ENCODE results near the gene EMC9. TPM values are rescaled to one million over a fixed set of nuclear protein-coding genes. Genes with fewer than 3 reads are reported as not detected.
A peak's percentile ranks its signal among the peaks of the same experiment; 100 is the strongest.

The EMC9 gene
- total RNA-seq, 1 donor from 2014 or later = 14.4 TPM

- intact Hi-C loops (cut with DNase I) = no loop called here
- no peak for DNase-seq
These were observed 13.7 kb upstream of the EMC9 start for GRCh38 chr14:24155100-24155499.

GRCh38 chr14:24151404-24152080 is 10.2 kb upstream of the EMC9 start:
- no peak for DNase-seq
- ATAC-seq (ENCODE audit: poor library complexity) = no peak
- intact Hi-C loops (cut with DNase I) = no loop called here

More at GRCh38 chr14:24155100-24155499, 13.7 kb upstream of the EMC9 start:
- ATAC-seq (ENCODE audit: poor library complexity) = no peak

GRCh38 chr14:24150993-24151392 is 9.6 kb upstream of the EMC9 start:
- ATAC-seq (ENCODE audit: poor library complexity) (no peak), DNase-seq (no peak)
- intact Hi-C loops (cut with DNase I) = no loop called here

- ATAC-seq (ENCODE audit: poor library complexity) (no peak), DNase-seq (no peak)
- intact Hi-C loops (cut with DNase I) = no loop called here
These were observed 9.2 kb upstream of the EMC9 start for GRCh38 chr14:24150567-24150966.

GRCh38 chr14:24150061-24150460 is 8.7 kb upstream of the EMC9 start:
- DNase-seq = no peak
- no peak for ATAC-seq (ENCODE audit: poor library complexity)
- intact Hi-C loops (cut with DNase I) = no loop called here

GRCh38 chr14:24149302-24149969 is 8.0 kb upstream of the EMC9 start:
- DNase-seq (no peak), ATAC-seq (ENCODE audit: poor library complexity) (no peak)
- intact Hi-C loops (cut with DNase I) = no loop called here

- DNase-seq = no peak
- no peak for ATAC-seq (ENCODE audit: poor library complexity)
- intact Hi-C loops (cut with DNase I) = no loop called here
These were observed 6.5 kb upstream of the EMC9 start for GRCh38 chr14:24147761-24148428.

GRCh38 chr14:24146978-24147760 is 5.8 kb upstream of the EMC9 start, which contains the start of gene RNF31:
Gene RNF31 (plus strand): TSS chr14:24147498. CDS start chr14:24147699, 201 bp downstream.
- intact Hi-C loops (cut with DNase I) = no loop called here
- peak; percentile 95 for ATAC-seq (ENCODE audit: poor library complexity)
- peak; percentile 99 for DNase-seq

- ATAC-seq (ENCODE audit: poor library complexity) (peak; percentile 88), DNase-seq (peak; percentile 96)
- intact Hi-C loops (cut with DNase I) = no loop called here
These were observed 5.1 kb upstream of the EMC9 start, which contains the start of gene PSME2 for GRCh38 chr14:24146453-24146977. Gene PSME2 (minus strand): TSS chr14:24146610. CDS start chr14:24146581, 29 bp downstream.

- intact Hi-C loops (cut with DNase I) = no loop called here
- ATAC-seq (ENCODE audit: poor library complexity) (no peak), DNase-seq (no peak)
These were observed 4.5 kb upstream of the EMC9 start for GRCh38 chr14:24145690-24146452.

- no peak for ATAC-seq (ENCODE audit: poor library complexity)
- intact Hi-C loops (cut with DNase I) = no loop called here
- no peak for DNase-seq
These were observed 3.8 kb upstream of the EMC9 start for GRCh38 chr14:24145219-24145618.

GRCh38 chr14:24144451-24144850 is 3.1 kb upstream of the EMC9 start:
- intact Hi-C loops (cut with DNase I) = no loop called here
- no peak for ATAC-seq (ENCODE audit: poor library complexity)
- no peak for DNase-seq

- DNase-seq (no peak), ATAC-seq (ENCODE audit: poor library complexity) (no peak)
- intact Hi-C loops (cut with DNase I) = no loop called here
These were observed 2.1 kb upstream of the EMC9 start for GRCh38 chr14:24143511-24143910.

GRCh38 chr14:24139272-24139934 is 2.0 kb downstream of the EMC9 start:
- intact Hi-C loops (cut with DNase I) = no loop called here
- ATAC-seq (ENCODE audit: poor library complexity) (no peak), DNase-seq (no peak)

GRCh38 chr14:24138396-24139271 is 2.8 kb downstream of the EMC9 start:
- intact Hi-C loops (cut with DNase I) = no loop called here
- ATAC-seq (ENCODE audit: poor library complexity) (no peak), DNase-seq (no peak)

- intact Hi-C loops (cut with DNase I) = no loop called here
- ATAC-seq (ENCODE audit: poor library complexity) (no peak), DNase-seq (no peak)
These were observed 3.6 kb downstream of the EMC9 start for GRCh38 chr14:24137529-24138395.

Data from Right ventricle myocardium superior (tissue), 1 donor.